GM21576 (cell line): ENCODE results near the gene SEMA3F.

ENCODE experiments used
- ATAC-seq: cut with Tn5 transposase; IDR thresholded peaks from one replicate; pipeline ENCODE4 v1.9.1; 2021; ENCODE audit warnings: mild to moderate bottlenecking, moderate library complexity; ENCODE audit not compliant: unreplicated experiment

The SEMA3F gene

DNA sequence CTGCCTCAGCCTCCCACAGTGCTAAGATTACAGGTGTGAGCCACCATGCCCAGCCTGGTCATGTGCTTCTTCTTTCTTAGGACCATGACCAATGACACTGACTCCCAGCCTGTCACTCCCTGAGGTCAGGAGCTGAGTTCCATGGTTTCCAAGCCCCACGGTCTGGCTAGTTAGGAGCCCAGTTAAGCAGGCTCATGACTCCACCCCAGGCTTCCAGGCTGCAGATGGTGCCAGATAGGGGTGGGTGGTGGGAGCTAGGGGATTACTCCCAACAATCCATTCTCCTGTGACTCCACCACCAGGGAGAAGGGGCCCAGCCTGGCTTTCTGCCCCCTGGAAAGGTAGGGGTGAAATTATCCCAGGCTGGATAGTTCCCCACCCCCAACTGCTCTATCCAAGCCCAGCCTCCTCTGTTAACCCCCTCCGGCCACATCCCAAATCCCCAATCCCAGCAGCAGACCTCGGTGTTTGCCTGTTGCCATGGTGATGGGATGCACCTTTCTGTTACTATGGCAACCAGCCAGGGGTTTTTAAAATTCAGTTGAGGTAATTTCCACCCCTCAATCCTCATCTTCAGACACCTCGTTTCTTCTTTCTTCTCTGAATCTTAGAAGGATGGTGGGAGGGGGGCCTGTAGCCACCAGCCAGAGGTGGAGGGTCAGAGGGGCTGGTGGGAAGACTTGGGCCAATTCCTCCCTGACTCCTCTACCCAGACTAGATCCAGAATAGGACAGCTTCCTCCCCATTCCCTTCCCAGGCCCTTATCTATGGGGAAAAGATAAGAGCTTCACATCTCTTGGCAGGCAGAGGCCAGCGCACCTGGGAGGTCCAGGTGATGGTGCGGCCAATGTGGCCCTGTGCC, 22.5 kb upstream of the SEMA3F start:
- ATAC-seq: no peak

DNA sequence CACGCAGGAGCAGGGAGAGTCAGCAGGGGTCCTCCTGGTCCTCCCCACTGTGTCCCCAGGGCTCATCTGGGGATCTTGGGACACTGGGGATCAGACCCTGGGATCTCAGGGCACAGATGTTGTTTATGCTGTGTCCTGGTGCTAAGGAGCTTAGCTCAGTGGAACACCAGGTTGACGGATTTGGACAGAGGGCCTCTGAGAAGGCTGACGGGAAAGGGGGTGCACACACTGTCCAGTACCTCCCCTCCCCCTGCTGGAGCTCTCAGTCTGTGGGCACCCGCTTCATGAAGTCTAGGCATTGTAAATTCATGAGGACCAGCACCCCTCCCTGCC, 21.9 kb upstream of the SEMA3F start:
- ATAC-seq: no peak

DNA sequence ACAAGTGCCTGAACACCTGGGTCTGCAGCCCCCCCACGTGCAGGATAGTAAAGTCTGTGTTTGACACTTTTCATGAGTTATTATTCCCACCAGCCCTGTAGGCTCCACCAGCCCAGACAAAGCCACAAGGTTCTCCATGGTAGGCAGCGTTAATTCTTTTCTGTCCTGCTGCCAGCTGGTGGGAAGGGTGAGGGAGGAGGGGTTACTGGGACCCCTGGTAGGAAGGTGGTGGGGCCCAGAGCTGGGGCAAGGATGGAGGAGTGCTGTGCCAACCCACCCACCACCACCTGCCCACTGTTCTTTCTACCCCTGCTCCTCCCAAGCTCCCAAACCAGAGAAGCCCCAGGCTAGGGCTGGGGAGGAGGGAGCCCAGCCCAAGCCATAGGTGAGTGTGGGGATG, 20.8 kb upstream of the SEMA3F start:
- ATAC-seq: no peak

DNA sequence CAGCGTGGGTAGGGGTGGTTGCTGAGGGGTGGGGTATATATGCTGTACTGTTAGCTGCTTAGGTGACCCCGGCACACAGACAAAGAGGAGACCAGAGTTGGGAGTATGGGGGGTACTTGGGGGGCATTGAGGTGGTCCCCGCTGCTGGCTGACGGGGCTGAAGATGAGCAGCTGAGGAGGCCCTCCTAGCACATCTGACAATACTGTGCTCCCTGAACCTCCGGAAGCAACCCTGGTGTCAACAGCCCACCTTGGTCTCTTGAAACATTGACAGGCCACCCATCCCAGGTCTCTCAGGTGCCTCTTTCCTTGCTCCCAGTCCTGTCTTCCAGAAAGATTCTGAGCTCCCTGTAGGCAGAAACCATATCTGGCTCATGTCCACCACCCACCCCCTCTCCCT, 19.2 kb upstream of the SEMA3F start:
- no peak for ATAC-seq

DNA sequence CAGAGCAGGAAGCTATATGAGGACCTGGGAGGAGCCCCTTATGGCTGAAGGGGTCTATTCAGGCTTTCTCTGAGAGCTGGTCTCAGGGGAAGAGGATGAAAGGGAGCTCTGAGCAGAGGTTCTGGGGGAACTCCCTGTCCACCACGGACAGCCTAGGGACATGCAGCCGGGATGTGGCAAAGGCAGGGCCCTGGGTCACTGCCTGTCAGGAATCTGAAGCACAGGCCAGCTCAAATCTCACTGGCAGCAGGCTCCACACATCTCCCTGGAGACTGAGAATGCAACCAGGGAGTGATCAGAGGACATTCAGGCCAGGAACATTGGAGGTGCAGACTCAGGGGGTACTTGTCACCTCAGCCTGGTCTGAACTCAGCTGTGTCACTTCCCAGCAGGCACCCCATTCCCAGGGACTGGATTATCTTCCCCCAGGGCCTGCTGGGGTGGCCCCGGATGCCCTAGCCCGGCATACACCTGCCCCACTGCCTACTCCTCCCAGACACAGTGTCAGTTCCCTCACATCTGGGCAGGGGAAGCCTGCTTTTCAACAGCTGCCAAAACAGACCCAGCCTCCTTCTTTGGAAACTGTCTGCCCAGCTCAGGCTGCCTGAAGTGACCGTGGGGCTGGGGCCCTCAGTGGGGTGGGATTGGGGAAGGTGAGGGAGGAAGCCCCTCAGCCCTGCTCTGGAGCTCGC, 18.3 kb upstream of the SEMA3F start:
- no peak for ATAC-seq

DNA sequence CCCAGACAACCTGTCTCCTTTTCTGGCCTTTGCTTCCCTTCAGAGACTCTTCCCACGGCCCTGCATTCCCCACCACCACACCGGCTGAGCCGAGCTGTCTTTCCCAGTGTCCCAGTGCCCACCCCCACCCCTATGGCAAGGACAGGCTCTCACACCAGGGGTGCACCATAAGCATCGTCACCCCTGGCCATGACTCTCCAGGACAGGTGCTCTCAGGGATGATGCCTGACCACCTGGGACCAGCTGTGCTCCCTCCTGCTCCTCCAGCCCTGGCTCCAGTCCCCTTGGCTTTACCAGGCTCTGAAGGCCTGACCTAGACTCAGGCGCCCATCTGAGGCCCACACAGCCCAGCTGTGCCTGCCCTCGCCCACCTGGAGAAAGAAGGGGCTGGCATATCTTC, 17.6 kb upstream of the SEMA3F start:
- no peak for ATAC-seq

DNA sequence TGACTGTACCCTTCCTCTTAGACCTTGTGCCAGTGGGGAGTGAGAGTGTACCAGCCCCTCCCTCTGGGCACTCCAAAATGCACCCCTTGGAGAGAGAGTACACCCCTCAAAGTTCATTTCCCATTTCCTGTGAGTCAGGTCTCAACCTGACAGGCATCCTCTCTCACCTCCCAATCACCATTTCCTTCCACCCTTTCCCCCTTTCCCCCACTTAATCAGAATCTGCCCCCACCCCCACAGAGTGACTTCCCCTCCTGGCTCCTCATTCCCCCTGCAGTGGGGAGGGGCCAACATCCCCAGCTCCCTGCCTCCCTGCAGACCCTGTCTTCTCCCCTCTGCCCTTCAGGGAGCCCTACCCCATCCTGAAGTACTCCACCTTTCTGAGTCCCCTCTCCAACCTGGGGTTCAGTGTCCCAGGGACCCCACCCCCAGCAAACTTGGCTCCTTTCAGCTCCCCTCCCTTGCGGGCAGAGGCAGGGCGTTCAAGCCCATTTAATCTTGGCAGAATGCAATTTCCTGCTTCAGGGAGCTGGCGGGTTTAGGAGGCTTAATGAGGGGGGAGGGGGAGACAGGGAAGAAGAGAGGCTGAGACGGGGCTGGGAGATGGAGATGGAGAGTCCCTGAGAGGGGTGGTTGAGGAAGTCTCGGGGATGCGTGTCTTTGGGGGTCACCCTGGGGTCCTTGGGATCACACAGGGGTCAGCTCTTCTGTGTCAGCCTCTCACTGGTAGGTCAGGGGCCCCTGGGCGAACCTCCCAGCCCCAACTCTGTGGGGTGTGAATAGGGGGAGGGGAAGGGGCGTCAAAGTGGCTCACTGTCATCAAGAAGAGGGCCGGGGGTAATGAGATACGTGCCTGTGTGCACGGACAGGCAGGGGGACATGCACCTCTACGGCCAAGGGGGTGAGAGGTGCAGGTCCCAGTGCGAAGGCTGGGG, 16.6 kb upstream of the SEMA3F start:
- ATAC-seq: no peak

DNA sequence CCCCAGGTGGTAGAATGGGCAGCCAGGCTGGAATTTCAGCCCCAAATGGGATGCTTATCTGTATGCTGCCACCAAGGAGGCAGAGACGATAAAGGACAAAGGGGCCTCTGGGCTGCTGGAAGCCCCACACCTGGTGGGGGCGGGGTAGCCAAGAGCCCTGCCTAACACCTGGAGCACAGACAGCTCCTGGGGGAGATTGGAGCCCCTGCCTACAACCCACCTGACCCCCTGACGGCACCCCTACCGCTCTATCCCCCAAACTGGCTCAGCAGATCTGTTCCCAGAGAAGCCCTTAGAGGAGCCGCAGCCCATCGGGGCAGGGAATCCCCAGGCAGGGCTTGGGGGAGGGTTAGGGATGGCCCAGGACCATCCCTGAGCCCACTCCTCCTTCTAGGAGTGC, 15.8 kb upstream of the SEMA3F start:
- no peak for ATAC-seq

DNA sequence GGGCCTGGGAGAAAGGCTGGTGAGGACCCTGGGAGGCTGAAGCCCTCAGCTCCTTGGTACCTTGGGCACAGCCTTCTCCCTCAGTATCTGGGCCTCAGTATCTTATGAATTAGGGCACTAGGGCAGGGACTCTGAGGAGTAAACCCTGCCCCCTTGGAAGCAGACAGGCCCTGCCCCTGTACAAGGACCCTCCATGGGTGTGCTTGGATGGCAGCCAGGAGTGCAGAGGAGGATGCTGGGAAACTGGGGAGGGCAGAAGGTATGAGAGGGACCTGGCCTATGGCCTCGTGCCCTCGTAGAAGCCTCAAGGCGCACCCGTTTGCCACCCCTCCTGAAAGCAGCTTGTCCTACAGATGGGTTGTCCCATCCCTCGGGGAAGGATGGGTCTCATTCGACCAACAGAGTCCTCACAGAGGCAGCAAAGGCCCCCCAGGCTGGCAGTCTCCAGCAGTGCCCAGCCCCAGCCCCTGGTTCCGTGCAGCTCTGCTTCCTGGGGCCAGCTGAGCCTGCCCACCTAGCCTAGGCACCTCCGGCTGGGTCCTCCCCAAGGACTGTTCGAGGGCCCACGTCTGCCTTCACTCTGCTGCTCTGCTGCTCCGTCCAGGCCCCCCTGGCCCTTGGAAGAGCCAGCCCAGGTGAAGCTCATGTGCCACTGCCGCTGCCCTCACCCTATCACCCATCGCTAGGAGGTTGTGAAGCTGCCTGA, 15.3 kb upstream of the SEMA3F start:
- no peak for ATAC-seq

DNA sequence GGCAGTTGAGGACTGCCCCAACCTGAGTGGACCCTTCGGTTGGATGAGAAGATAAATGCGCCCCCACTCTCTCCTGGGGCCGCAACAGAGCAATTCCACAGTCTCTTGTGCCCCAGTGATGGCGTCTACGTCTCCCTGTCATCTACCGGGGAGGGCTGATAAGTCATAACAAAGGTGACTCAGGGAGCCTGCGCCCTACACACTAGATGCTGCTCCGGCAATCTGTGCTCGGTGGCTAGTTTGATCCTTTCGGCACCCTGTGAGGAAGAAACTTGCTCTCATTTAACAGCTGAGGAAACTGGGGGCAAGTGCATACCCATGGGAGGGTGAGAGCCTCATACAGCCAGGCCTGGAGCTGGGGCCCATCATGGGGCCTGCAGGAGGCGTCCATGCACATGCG, 14.1 kb upstream of the SEMA3F start:
- ATAC-seq: no peak

DNA sequence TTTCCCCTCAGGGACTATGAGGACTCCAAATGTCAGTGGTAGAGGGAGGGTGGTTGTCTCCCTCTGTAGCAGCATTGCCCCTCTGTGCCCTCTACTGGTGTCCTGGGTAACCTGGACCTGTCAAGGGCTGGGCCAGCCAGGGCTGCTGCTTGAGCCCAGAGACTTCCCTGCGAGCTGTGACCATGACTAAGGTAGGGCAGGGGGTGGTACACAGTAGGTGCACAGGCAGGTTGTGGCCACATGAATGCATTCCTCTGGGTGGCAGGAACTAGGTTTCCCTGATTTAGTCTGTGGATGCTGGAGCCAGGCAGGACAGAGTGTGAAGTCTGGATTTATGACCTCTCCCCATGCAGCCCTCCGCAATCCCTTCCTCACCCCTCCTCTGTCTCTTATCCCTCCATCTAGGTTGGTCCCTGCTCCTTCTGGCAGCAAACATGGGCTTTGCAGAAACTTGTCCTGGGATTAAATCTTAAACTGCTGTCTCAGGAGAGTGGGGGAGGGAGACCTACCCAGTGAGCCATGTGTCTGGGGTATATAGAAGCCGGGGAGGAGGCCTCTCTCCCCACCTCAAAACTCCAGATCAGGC, 8.7 kb upstream of the SEMA3F start:
- ATAC-seq: no peak

DNA sequence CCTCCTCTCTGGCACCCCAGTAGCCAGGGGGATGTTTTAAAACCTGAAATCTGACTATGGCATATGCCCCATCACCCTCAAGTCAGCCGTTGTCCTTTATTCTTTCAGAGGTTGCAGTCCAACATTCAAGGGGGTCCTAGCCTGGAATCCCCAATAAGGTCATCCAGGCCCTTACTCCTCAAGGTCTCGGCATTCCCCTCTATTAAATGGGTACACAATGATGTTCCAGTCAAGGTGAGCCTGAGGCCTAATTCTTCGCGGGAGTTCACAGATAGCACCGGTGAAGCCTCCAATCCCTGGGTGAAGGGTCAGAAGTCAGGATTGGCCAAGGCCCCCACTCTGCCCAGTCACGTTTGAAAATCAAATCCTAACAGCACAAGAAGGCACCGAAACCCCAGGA, 8.1 kb upstream of the SEMA3F start:
- ATAC-seq: no peak

DNA sequence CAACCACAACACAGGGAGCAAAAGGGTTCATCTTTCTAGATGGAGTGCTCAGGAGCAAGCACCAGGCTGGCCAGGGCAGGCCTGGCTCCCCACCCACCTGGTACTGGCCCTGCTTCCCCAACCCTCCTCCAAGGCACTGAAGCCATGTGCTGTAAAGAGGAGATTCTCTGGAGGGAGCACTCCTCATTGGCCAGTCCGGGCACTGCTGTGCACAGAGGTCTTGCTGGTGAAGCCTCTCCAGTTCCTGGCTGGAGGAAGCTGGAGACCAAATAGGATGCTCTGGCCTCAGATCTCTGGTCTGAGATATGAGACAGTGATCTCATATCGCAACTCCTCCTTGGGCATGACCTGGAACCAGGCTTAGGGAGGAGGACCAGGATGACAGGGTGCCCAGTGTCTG, 7.7 kb upstream of the SEMA3F start:
- no peak for ATAC-seq

DNA sequence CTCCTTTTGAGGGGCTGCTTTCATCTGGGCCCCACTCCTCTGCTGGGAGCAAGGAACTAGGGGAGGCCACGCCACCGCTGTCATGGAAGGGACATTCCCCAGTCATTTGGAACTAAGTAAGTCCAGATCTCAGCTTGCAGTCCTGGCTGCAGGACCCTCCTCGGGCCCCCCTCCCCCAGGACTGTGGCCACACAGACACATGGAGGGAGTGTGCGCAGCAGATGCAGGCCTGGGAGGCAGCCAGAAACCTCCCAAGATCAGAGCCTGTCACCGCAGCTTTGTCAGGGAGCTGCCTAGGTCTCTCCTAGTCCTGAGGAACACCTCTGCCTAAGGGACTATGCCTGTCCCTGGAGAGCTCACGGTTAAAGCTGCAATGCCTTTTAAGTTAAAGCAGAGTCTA, 7.3 kb upstream of the SEMA3F start:
- ATAC-seq: no peak

DNA sequence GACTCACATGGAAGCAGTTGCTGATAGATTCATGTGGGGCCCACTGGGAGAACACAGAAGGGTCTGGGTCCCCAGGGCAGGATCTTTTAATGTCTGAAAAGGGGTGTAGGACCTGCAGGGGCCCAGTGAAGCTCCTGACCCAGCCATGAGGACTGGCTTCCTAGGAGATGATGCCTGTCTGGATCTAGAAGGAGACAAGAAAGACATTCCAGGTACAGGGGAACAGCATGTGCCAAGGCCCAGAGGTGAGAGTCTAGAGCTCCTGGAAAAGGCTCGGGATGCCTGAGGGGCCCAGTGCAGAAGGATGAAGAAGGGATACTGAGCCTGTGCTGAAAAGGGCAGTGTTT, 4.7 kb upstream of the SEMA3F start:
- no peak for ATAC-seq

DNA sequence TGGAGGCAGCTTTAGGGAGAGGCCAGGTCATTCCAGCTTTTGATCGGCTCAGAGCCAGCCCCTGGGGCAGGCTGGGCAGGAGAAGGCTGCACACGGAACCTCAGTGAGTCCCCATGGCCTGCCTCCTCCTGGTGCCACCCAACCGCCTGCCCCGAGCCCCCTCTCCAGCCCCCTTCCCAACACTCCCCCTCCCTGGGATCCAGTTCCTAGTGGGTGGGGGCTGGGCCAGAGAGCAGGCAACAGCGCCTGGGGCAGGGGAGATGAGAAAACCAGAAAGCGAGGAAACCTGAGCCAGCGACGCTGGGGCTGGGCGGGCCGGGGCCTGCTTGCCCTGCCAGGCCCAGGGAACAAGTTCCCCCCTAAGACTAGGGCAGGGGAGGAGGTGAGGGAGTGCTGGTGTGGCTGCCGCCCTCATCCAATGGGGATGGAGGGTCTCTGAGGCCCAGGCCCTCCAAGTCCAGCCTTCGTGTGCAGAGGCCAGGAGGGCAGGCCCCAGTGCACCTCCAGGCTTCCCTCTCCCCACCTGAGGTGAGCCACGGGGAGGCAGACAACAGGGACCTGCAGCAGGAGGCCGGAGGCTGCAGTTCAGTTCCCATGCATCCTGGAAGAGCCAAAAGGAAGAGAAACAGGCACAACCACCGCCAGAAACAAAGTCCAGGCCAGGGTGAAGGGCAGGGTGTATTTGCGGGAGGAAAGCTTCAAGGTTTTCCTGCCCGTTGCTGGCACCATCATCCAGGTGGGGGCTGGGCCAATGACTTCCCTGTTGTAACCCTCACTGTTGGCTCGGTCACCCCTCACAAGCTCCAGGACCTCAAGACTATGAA, 4.0 kb upstream of the SEMA3F start:
- no peak for ATAC-seq

DNA sequence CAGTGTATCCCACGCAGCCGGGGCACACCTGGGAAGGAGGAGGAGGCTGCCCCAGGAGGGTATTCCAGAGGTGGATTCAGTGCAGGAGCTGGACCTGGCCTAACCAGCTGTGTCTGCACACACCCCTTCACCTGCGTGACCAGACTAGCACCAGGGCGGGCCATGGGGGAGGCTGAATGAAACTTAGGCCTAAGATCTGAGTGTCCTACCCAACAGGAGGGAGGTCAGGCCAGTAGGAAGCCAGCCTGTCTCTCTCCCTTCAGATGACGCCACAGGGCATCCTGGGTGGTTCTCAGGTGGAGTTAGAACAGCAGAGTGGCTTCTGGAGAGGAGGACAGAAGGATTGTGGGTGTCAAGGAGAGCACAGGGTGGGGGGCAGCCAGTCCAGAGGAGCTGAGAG, 3.4 kb upstream of the SEMA3F start:
- ATAC-seq: no peak

DNA sequence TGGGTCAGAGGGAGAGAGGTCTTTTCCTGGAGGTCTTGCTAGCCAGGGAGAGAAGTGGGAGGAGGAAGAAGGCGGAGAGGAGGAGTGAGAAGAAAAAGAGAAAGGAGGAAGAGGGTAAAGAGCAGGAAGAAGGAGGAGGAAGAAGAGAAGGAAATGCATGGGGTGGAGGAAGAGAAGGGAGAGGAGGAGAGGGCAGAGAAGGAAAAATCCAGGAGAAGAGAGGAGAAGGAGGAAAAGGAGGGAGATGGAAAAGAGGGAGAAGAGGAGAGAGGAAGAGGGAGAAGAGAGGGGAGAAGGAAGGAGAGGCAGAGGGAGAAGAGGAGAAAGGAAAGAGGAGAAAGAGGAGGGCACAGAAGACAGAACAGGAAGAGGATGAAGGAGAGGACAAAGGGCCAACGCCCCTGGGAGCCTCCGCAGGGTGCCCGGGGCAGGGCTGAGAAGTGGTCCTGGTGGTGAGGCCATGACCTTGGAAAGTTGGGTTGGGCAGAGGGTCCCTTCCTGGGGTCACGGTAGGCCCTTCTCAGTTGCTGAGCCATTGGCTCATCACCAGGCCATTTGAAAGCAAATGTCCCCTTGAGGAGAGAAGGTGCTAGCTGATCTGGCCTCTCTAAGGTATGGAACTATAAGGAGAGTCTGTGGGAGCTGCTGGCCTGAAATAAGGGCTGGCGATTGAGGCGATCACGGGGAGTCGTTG, 1.2 kb upstream of the SEMA3F start:
- ATAC-seq: no peak

DNA sequence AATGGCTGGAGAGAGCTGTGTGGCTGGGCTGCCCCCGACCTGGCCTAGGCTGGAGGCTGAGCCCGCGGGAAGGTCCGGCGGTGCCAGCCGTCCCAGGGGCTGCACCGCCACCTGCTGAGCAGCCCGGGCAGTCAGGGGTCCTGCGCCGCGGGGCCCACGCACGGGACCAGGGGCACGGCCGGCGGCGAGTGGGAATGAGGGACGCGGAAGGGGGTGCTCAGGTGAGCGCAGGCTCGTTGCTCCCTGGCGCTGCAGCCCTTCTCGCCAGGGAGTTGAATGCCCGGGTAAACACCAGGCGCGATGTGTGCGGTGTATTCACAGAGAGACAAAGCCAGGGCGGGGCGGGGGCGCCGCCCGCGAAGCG, 666 bp upstream of the SEMA3F start:
- no peak for ATAC-seq
